ENCODE results near the gene NCOA3.

The NCOA3 gene

GRCh38 chr20:47648943-47649342 lies 147.3 kb downstream of the NCOA3 start:
- no peak for DNase-seq

- no peak for DNase-seq
Measured at GRCh38 chr20:47652301-47652700, 150.6 kb downstream of the NCOA3 start.

GRCh38 chr20:47652794-47653193 lies 151.1 kb downstream of the NCOA3 start:
- DNase-seq = no peak

GRCh38 chr20:47653869-47654268 lies 152.2 kb downstream of the NCOA3 start:
- no peak for DNase-seq

GRCh38 chr20:47654370-47654769 lies 152.7 kb downstream of the NCOA3 start:
- DNase-seq = no peak

GRCh38 chr20:47655635-47656034 lies 153.9 kb downstream of the NCOA3 start:
- no peak for DNase-seq

- no peak for DNase-seq
Measured at GRCh38 chr20:47656318-47656717, 154.6 kb downstream of the NCOA3 start.

- DNase-seq = no peak
Measured at GRCh38 chr20:47659904-47660601, 158.4 kb downstream of the NCOA3 start.

- DNase-seq = no peak
Measured at GRCh38 chr20:47660602-47660905, 158.9 kb downstream of the NCOA3 start.

GRCh38 chr20:47660983-47661700 lies 159.5 kb downstream of the NCOA3 start:
- DNase-seq = no peak

- DNase-seq = no peak
Measured at GRCh38 chr20:47661714-47662113, 160.0 kb downstream of the NCOA3 start.

GRCh38 chr20:47662483-47663353 lies 161.0 kb downstream of the NCOA3 start:
- DNase-seq = no peak

- DNase-seq = peak; percentile 77
Measured at GRCh38 chr20:47663354-47664067, 161.8 kb downstream of the NCOA3 start.

GRCh38 chr20:47664068-47664437 lies 162.4 kb downstream of the NCOA3 start:
- DNase-seq = no peak

GRCh38 chr20:47664744-47665143 lies 163.1 kb downstream of the NCOA3 start:
- DNase-seq = no peak

- no peak for DNase-seq
Measured at GRCh38 chr20:47665221-47665991, 163.7 kb downstream of the NCOA3 start.

GRCh38 chr20:47666304-47666703 lies 164.6 kb downstream of the NCOA3 start:
- no peak for DNase-seq

GRCh38 chr20:47667086-47667485 lies 165.4 kb downstream of the NCOA3 start:
- no peak for DNase-seq

- DNase-seq = no peak
Measured at GRCh38 chr20:47667531-47668312, 166.0 kb downstream of the NCOA3 start.

- no peak for DNase-seq
Measured at GRCh38 chr20:47668313-47669151, 166.8 kb downstream of the NCOA3 start.

- DNase-seq = no peak
Measured at GRCh38 chr20:47669152-47669425, 167.4 kb downstream of the NCOA3 start.
